Endothelial cell of umbilical vein (primary cell): Measurements from ENCODE around the gene C2CD4B. TPM values are rescaled to one million over a fixed set of nuclear protein-coding genes. Genes with fewer than 3 reads are reported as not detected.

ENCODE experiments used
- BruUV-seq: library from RNA; stranded (reverse); fragments of 400-500 nt; replicated peaks from 2 replicates; lab custom pipeline; 2021; lab: Mats Ljungman, UMichigan
- CTCF ChIA-PET: fragments of 300-600, 350-600 bp; sonication (Branson Sonifier 250); formaldehyde crosslinking; loops from one replicate; lab custom pipeline; 2021; ENCODE audit warnings: antibody characterized with exemption, inconsistent platforms; lab: Charles Lee
- POLR2A ChIA-PET: fragments of 300-600, 350-600 bp; sonication (Branson Sonifier 250); formaldehyde crosslinking; loops from one replicate; lab custom pipeline; 2021; ENCODE audit warnings: antibody characterized with exemption, inconsistent platforms; lab: Charles Lee
- DNase-seq: peaks from one replicate; pipeline ENCODE4 v3.0.0-alpha.2; 2011; ENCODE audit warnings: low read depth, low spot score
- FAIRE-seq: peaks from 2 replicates; lab custom pipeline; 2011; peaks lifted over from hg19 to GRCh38; lab: Jason Lieb, UNC
- H2AFZ ChIP-seq: 2 replicates; pipeline ENCODE4 v1.6.0; 2012; ENCODE audit warnings: low read depth, low read length, control low read depth, inconsistent platforms
- H3K27ac ChIP-seq: 2 replicates; pipeline ENCODE4 v1.5.1; 2011; ENCODE audit warnings: low read depth, mild to moderate bottlenecking, control low read depth, low read length, moderate library complexity; ENCODE audit not compliant: insufficient read depth
- H3K27me3 ChIP-seq, 2 experiments: 2 replicates each; pipeline versions ENCODE4 v1.6.0 to v1.6.1; 2011; ENCODE audit warnings: low read length in 2 of 2, mixed read lengths in 1 of 2; ENCODE audit not compliant: control insufficient read depth in 2 of 2, insufficient read depth in 2 of 2
- H3K36me3 ChIP-seq, 2 experiments: 2 replicates in 1 of 2; 3 replicates in 1 of 2; pipeline ENCODE4 v1.5.1; 2011; ENCODE audit warnings: low read length in 2 of 2, mild to moderate bottlenecking in 1 of 2, moderate library complexity in 1 of 2; ENCODE audit not compliant: control insufficient read depth in 2 of 2, insufficient read depth in 2 of 2; ENCODE audit errors: extremely low read depth in 1 of 2
- H3K4me1 ChIP-seq: 3 replicates; pipeline ENCODE4 v1.5.1; 2011; ENCODE audit warnings: mild to moderate bottlenecking, low read length; ENCODE audit not compliant: control insufficient read depth, insufficient read depth; ENCODE audit errors: extremely low read depth
- H3K4me2 ChIP-seq: 2 replicates; pipeline ENCODE4 v1.6.1; 2011; ENCODE audit warnings: low read length, control low read depth, mixed read lengths; ENCODE audit not compliant: insufficient read depth
- H3K4me3 ChIP-seq, 3 experiments: fragments of 200-600 bp in 1 of 3; sonication (generic), shearing (Covaris generic) in 1 of 3; replicated peaks in 1 of 3; 2 replicates each; pipeline ENCODE4 v1.5.1; 2011 to 2016; ENCODE audit warnings: control low read depth in 3 of 3, low read length in 3 of 3, mild to moderate bottlenecking in 2 of 3, inconsistent platforms in 1 of 3, low read depth in 1 of 3, moderate library complexity in 1 of 3; ENCODE audit not compliant: insufficient read depth in 1 of 3
- H3K79me2 ChIP-seq: 2 replicates; pipeline ENCODE4 v1.6.0; 2012; ENCODE audit warnings: low read length, inconsistent platforms; ENCODE audit not compliant: control insufficient read depth, insufficient read depth
- H3K9ac ChIP-seq: replicated peaks from 2 replicates; pipeline ENCODE3; 2011; ENCODE audit warnings: low read length, control low read depth; ENCODE audit not compliant: insufficient read depth; ENCODE audit errors: extremely low read depth
- H3K9me1 ChIP-seq: replicated peaks from 3 replicates; pipeline ENCODE4 v1.6.0; 2011; ENCODE audit warnings: mild to moderate bottlenecking, low read length; ENCODE audit not compliant: control insufficient read depth, insufficient read depth; ENCODE audit errors: extremely low read depth
- H3K9me3 ChIP-seq: replicated peaks from 2 replicates; pipeline ENCODE4 v1.5.1; 2012; ENCODE audit warnings: low read length, inconsistent platforms; ENCODE audit not compliant: control insufficient read depth, insufficient read depth
- H4K20me1 ChIP-seq: replicated peaks from 2 replicates; pipeline ENCODE3; 2011; ENCODE audit warnings: mild to moderate bottlenecking, low read length; ENCODE audit not compliant: control insufficient read depth, insufficient read depth; ENCODE audit errors: extremely low read depth
- EZH2 ChIP-seq: IDR thresholded peaks from 2 replicates; pipeline ENCODE4 v1.6.1; 2012; ENCODE audit warnings: borderline replicate concordance, low read depth, mild to moderate bottlenecking, moderate library complexity, low read length, inconsistent platforms; ENCODE audit not compliant: severe bottlenecking
- FOS ChIP-seq: IDR thresholded peaks from 2 replicates; pipeline ENCODE4 v1.6.1; 2011; ENCODE audit warnings: mild to moderate bottlenecking, low read length, moderate library complexity, borderline replicate concordance; ENCODE audit not compliant: insufficient read depth
- GATA2 ChIP-seq: IDR thresholded peaks from 2 replicates; pipeline ENCODE4 v1.7.0; 2011; ENCODE audit warnings: low read depth, mild to moderate bottlenecking, moderate library complexity, mixed read lengths, low read length; ENCODE audit not compliant: insufficient read length, insufficient read depth
- JUN ChIP-seq: IDR thresholded peaks from 2 replicates; pipeline ENCODE4 v1.6.1; 2011; ENCODE audit warnings: borderline replicate concordance, low read depth; ENCODE audit not compliant: insufficient read length, insufficient read depth
- MYC ChIP-seq: IDR thresholded peaks from one replicate; pipeline ENCODE4 v1.6.1; 2011; ENCODE audit warnings: mild to moderate bottlenecking, low read depth, low read length
- POLR2A ChIP-seq: IDR thresholded peaks from 2 replicates; pipeline ENCODE4 v1.6.1; 2012; ENCODE audit warnings: low read depth, mild to moderate bottlenecking, control low read depth, low read length
- POLR2AphosphoS5 ChIP-seq: IDR thresholded peaks from 2 replicates; pipeline ENCODE4 v1.6.1; 2012; ENCODE audit warnings: low read depth, mild to moderate bottlenecking, control low read depth, low read length, moderate library complexity; ENCODE audit not compliant: insufficient read depth
- dilution Hi-C: fragments of 300-500 bp; cut with MboI; formaldehyde crosslinking; loops from one replicate; pipeline ENCODE4 v1.15.0; 2019; ENCODE audit warnings: low sequenced_read_pairs; ENCODE audit not compliant: extremely low pct_ligation_motif_present
- intact Hi-C: fragments of 100-400 bp; cut with micrococcal nuclease; formaldehyde crosslinking; loops from one replicate; pipeline ENCODE4 v1.10.0; 2022
- polyA plus RNA-seq, 4 experiments: library from polyadenylated mRNA; depleted of rRNA in 3 of 4; stranded (reverse) in 3 of 4; unstranded in 1 of 4; fragments of >200 nt; gene quantifications; 2 replicates each; pipeline versions ENCODE4 v1.2.1 to v1.2.3, GENCODE V29; 2011 to 2012; ENCODE audit warnings: missing spikeins in 1 of 4
- total RNA-seq: library from RNA; stranded (reverse); gene quantifications from 2 replicates; pipeline ENCODE4 v1.2.3, GENCODE V29; 2021
- TF ChIP-seq, protein P1 (sequence below): IDR thresholded peaks from 2 replicates; pipeline ENCODE4 v1.6.1; 2011; ENCODE audit not compliant: insufficient read depth, insufficient read length
- TF ChIP-seq, protein P2 (sequence below), 2 donors: IDR thresholded peaks; 1 replicate in 1 of 2; 2 replicates in 1 of 2; pipeline ENCODE4 v1.5.1; 2011; ENCODE audit warnings: low read length in 2 of 2, mild to moderate bottlenecking in 2 of 2, moderate library complexity in 2 of 2, control low read depth in 1 of 2, inconsistent platforms in 1 of 2, low read depth in 1 of 2; ENCODE audit not compliant: insufficient read depth in 1 of 2; ENCODE audit errors: extremely low read depth in 1 of 2

The C2CD4B gene
- total and polyA plus RNA-seq, 2 donors (not counting 3 experiments of a cell fraction or from before 2014, with no cell fraction given) = 28.4 to 31.7 TPM

DNA sequence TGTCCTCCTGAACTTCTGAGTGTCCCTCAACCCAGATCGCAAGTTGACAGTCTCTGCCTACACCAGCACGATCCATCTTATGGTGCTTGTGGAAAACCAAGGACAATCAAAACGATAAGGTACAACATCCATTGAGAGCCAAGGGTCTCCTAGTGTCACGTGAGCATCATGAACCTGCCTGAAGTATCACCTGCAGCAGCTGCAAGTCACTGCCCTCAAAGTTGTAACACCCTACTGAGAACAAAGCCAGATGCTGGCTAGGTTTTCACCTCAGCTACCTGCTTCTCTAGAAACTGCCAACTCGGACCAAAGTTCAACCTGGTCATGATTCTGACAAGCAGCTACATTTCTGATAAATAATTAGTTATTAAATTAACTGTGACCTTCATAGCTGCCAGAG is 17.5 kb downstream of the C2CD4B start:
- DNase-seq (no peak), FAIRE-seq (no peak)
- H3K27me3 ChIP-seq = no peaks in the 10 kb centered on the region
- no peak overlapping the region for H3K4me2 ChIP-seq
- dilution Hi-C loops = no loop called here
- ChIA-PET POLR2A (no interaction called here), CTCF (interaction anchor here (1.3 kb wide), 1 partner anchor 16 kb away, joined by 3 read pairs; no protein-coding TSS in a partner anchor)
- H3K4me1 ChIP-seq = peaks cover 3% of the 10 kb centered on the region
- H3K36me3 ChIP-seq = no peaks in the 10 kb centered on the region
- TF ChIP-seq POLR2AphosphoS5 (no peak), POLR2A (no peak), EZH2 (no peak), MYC (no peak), FOS (no peak), GATA2 (no peak), JUN (no peak)
- TF ChIP-seq, protein P1, sequence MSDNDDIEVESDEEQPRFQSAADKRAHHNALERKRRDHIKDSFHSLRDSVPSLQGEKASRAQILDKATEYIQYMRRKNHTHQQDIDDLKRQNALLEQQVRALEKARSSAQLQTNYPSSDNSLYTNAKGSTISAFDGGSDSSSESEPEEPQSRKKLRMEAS = no peak
- TF ChIP-seq, protein P2, sequence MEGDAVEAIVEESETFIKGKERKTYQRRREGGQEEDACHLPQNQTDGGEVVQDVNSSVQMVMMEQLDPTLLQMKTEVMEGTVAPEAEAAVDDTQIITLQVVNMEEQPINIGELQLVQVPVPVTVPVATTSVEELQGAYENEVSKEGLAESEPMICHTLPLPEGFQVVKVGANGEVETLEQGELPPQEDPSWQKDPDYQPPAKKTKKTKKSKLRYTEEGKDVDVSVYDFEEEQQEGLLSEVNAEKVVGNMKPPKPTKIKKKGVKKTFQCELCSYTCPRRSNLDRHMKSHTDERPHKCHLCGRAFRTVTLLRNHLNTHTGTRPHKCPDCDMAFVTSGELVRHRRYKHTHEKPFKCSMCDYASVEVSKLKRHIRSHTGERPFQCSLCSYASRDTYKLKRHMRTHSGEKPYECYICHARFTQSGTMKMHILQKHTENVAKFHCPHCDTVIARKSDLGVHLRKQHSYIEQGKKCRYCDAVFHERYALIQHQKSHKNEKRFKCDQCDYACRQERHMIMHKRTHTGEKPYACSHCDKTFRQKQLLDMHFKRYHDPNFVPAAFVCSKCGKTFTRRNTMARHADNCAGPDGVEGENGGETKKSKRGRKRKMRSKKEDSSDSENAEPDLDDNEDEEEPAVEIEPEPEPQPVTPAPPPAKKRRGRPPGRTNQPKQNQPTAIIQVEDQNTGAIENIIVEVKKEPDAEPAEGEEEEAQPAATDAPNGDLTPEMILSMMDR (IDR thresholded peaks at IDR 0.05; ENCODE audit: extremely low read depth in 1 of 2, insufficient read depth in 1 of 2, low read depth in 1 of 2, low read length in 2 of 2) = no peak
- H3K9me1 ChIP-seq = no peaks in the 10 kb centered on the region
- intact Hi-C loops = no loop called here
- no peaks in the 10 kb centered on the region for H3K79me2 ChIP-seq
- BruUV-seq = no TSS peak
- no peak overlapping the region for H3K9ac ChIP-seq
- no peaks in the 10 kb centered on the region for H3K9me3 ChIP-seq
- no peak overlapping the region for H3K4me3 ChIP-seq
- no peak overlapping the region for H2AFZ ChIP-seq
- H3K27ac ChIP-seq = no peak overlapping the region
- H4K20me1 ChIP-seq = no peaks in the 10 kb centered on the region
